Loucy (cell line): ENCODE data around the gene FAM221B.
A peak's percentile ranks its signal among the peaks of the same experiment; 100 is the strongest.

ENCODE experiments used
- H2AFZ ChIP-seq: fragments of 200-600 bp; sonication (generic); 2 replicates; pipeline ENCODE4 v1.6.0; 2016; ENCODE audit warnings: antibody characterized with exemption, mild to moderate bottlenecking, low read length, moderate library complexity
- H3F3A ChIP-seq: fragments of 200-600 bp; 2 replicates; pipeline ENCODE4 v1.6.0; 2016; ENCODE audit warnings: antibody characterized with exemption, low read depth, mild to moderate bottlenecking
- H3K27me3 ChIP-seq: fragments of 200-600 bp; sonication (generic); 2 replicates; pipeline ENCODE4 v1.6.1; 2014; ENCODE audit warnings: low read length, mild to moderate bottlenecking; ENCODE audit not compliant: insufficient read depth, poor library complexity, severe bottlenecking
- H3K36me3 ChIP-seq: fragments of 200-600 bp; sonication (generic); 2 replicates; pipeline ENCODE4 v1.6.1; 2016; ENCODE audit warnings: low read length; ENCODE audit not compliant: insufficient read depth
- H3K4me1 ChIP-seq: fragments of 200-600 bp; sonication (generic); 2 replicates; pipeline ENCODE4 v1.5.1; 2014; ENCODE audit warnings: low read length, mild to moderate bottlenecking; ENCODE audit not compliant: insufficient read depth, poor library complexity, severe bottlenecking
- H3K4me2 ChIP-seq: fragments of 200-600 bp; sonication (generic); 2 replicates; pipeline ENCODE4 v1.6.0; 2014; ENCODE audit warnings: antibody characterized with exemption, low read length, low read depth, mild to moderate bottlenecking; ENCODE audit not compliant: poor library complexity, severe bottlenecking
- H3K4me3 ChIP-seq: fragments of 200-600 bp; sonication (generic); 2 replicates; pipeline ENCODE4 v1.5.1; 2014; ENCODE audit warnings: low read length, mild to moderate bottlenecking, mixed read lengths; ENCODE audit not compliant: poor library complexity, severe bottlenecking
- H3K79me2 ChIP-seq: fragments of 200-600 bp; sonication (generic); 2 replicates; pipeline ENCODE4 v1.6.1; 2014; ENCODE audit warnings: low read length; ENCODE audit not compliant: insufficient read depth
- H3K9ac ChIP-seq: fragments of 200-600 bp; sonication (generic); 2 replicates; pipeline ENCODE4 v1.6.0; 2014; ENCODE audit warnings: mild to moderate bottlenecking, low read depth, low read length, moderate library complexity; ENCODE audit not compliant: poor library complexity, severe bottlenecking
- H3K9me2 ChIP-seq: fragments of 200-600 bp; sonication (generic); replicated peaks from 2 replicates; pipeline ENCODE4 v1.6.1; 2016; ENCODE audit warnings: low read depth, low read length, mixed read lengths
- H3K9me3 ChIP-seq: fragments of 200-600 bp; sonication (generic); 2 replicates; pipeline ENCODE4 v1.6.1; 2014; ENCODE audit warnings: mild to moderate bottlenecking, antibody characterized with exemption, low read length, low read depth; ENCODE audit not compliant: insufficient read depth
- H4K20me1 ChIP-seq: fragments of 200-600 bp; sonication (generic); 2 replicates; pipeline ENCODE4 v1.6.0; 2014; ENCODE audit warnings: antibody characterized with exemption, low read length, mild to moderate bottlenecking; ENCODE audit not compliant: insufficient read depth, poor library complexity, severe bottlenecking
- EZH2phosphoT487 ChIP-seq: fragments of 200-600 bp; IDR thresholded peaks from 2 replicates; pipeline ENCODE4 v1.6.1; 2018; ENCODE audit warnings: antibody characterized with exemption, mild to moderate bottlenecking, moderate library complexity, borderline replicate concordance
- TF ChIP-seq, protein P1 (sequence below): fragments of 200-600 bp; sonication (generic); conservative IDR thresholded peaks from 2 replicates; pipeline ENCODE4 v1.5.1; 2014; ENCODE audit warnings: mild to moderate bottlenecking, antibody characterized with exemption, low read length

FAM221B gene

DNA sequence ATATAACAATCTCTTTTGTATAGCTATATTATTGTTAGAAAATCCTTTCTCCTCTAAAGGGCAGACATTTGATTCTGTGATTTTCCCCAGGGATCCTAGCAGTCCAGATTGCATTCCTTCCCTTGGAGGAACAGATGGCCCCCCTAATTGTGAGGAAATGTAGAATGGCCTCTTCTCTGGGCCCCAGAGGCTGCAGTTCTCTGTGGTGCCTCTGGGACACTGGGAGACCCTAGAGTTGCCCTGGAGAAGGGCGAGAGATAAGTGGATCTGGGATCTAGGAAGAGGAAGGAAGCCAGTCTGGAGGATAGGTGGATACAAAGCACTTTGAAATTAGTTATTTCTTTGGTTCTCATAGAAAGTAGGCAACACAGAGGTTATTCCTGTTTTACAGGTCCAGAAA lies 11.8 kb downstream of the FAM221B start:
- Histone ChIP-seq H3K9me3 (no peaks in the 10 kb centered on the region), H3K9me2 (no peaks in the 10 kb centered on the region), H3K79me2 (peaks cover 13% of the 10 kb centered on the region), H3F3A (peaks cover 5% of the 10 kb centered on the region), H2AFZ (no peak overlapping the region), H3K4me1 (peaks cover 32% of the 10 kb centered on the region), H3K27me3 (no peaks in the 10 kb centered on the region), H3K9ac (no peak overlapping the region), H4K20me1 (no peaks in the 10 kb centered on the region), H3K36me3 (no peaks in the 10 kb centered on the region), H3K4me2 (peak overlapping the region; percentile 71), H3K4me3 (no peak overlapping the region)
- no peak for TF ChIP-seq EZH2phosphoT487
- TF ChIP-seq, protein P1, sequence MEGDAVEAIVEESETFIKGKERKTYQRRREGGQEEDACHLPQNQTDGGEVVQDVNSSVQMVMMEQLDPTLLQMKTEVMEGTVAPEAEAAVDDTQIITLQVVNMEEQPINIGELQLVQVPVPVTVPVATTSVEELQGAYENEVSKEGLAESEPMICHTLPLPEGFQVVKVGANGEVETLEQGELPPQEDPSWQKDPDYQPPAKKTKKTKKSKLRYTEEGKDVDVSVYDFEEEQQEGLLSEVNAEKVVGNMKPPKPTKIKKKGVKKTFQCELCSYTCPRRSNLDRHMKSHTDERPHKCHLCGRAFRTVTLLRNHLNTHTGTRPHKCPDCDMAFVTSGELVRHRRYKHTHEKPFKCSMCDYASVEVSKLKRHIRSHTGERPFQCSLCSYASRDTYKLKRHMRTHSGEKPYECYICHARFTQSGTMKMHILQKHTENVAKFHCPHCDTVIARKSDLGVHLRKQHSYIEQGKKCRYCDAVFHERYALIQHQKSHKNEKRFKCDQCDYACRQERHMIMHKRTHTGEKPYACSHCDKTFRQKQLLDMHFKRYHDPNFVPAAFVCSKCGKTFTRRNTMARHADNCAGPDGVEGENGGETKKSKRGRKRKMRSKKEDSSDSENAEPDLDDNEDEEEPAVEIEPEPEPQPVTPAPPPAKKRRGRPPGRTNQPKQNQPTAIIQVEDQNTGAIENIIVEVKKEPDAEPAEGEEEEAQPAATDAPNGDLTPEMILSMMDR = peak; percentile 41; the same call in 1 of the 2 replicates

DNA sequence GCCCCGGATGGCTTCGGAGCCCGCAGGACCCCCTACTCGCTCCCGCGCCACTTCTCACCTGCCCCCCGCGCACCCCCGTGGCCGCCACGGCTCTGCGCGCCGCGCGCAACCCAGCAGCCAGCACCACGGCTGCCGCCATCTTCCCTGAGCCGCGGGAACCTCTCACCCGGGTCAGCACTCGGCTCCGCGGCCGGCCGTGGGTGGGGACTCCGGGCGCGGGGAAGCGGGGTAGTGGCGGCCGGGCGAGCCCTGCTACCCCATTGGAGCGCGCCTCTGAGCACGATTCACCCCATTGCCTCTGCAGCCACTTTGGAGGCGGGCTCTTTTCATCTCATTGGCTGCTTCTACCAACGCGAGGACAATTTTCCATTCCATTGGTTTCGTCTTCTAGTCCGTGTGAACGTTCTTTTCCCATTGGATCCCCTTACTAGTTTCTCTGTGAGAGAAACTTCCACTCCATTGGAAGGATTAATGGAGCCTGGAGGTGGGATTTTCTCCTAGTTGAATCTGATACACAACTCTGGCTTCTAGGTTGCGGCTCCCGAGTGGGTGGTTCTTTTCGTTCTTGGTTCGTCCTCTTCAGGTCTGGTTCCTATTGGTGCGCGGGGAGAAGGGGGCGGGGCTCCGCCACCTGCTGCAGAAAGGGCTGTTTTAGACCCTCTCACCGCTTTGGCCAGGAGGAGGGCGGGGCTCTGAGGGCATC lies 13.5 kb downstream of the FAM221B start, which contains the start of gene HINT2:
HINT2 (minus strand) TSS at position 202 of the 703 bp plus-strand sequence; CDS start at position 139, 63 bp downstream.
- Histone ChIP-seq H3K4me1 (peaks cover 39% of the 10 kb centered on the region), H3K36me3 (no peaks in the 10 kb centered on the region), H3K9me2 (no peaks in the 10 kb centered on the region), H2AFZ (peak within 1 kb of the TSS; percentile 91), H3K4me3 (peak within 1 kb of the TSS; percentile 77), H3K79me2 (peaks cover 13% of the 10 kb centered on the region), H3K4me2 (peak within 1 kb of the TSS; percentile 94), H3K27me3 (no peaks in the 10 kb centered on the region), H3K9ac (peak within 1 kb of the TSS; percentile 92), H3K9me3 (no peaks in the 10 kb centered on the region), H3F3A (peaks cover 8% of the 10 kb centered on the region), H4K20me1 (no peaks in the 10 kb centered on the region)
- TF ChIP-seq, protein P1 = no peak
- TF ChIP-seq EZH2phosphoT487 = no peak

DNA sequence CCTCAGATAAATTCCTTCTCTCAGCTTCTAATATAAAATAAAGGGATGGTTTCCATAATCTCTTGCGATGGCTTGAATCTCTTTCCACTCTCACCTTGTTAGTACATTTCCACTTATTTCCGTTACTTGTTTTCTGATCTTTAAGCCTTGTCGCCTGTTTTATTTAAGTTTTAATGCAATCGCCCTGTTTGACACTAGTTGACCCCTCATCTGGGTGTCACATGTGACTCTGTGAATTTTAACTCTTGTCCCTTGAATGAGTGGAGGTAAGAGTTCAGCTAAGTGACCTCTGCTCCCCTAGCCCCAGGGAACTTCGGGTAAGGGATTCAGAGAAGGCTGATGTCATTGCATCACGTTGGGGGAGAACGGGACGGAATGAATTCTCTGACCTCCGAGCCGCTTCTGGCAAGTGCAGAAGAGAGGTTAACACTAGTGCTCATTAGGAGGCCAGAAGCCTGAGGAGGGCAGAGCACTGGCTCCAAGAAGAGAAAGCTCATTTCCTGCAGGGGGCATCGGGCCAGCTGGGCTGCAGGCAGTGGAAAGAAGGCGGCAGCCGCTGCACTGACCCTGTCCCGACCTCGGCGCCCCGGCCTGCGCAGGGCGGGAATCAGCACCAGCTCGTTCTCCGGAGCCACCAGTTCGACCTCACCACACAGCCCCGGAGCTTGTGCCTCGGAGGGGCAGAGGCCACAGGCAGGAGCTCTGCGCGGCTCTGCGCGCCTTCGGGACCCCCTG lies 14.3 kb downstream of the FAM221B start:
- H3K9me3 ChIP-seq = no peaks in the 10 kb centered on the region
- H3K9me2 ChIP-seq = no peaks in the 10 kb centered on the region
- H3K4me2 ChIP-seq = peak overlapping the region; percentile 94
- peak overlapping the region; percentile 92 for H3K9ac ChIP-seq
- H3K79me2 ChIP-seq = peaks cover 13% of the 10 kb centered on the region
- TF ChIP-seq, protein P1 = peak; percentile 49
- TF ChIP-seq EZH2phosphoT487 = no peak
- peaks cover 2% of the 10 kb centered on the region; the same call in 1 of the 2 replicates for H3K36me3 ChIP-seq
- peaks cover 39% of the 10 kb centered on the region for H3K4me1 ChIP-seq
- peak overlapping the region; percentile 77 for H3K4me3 ChIP-seq
- no peaks in the 10 kb centered on the region for H4K20me1 ChIP-seq
- H3F3A ChIP-seq = peaks cover 8% of the 10 kb centered on the region
- no peaks in the 10 kb centered on the region for H3K27me3 ChIP-seq
- H2AFZ ChIP-seq = peak overlapping the region; percentile 82
